Left ventricle myocardium inferior (tissue), 1 donor: ENCODE results near the gene COL18A1. TPM values are rescaled to one million over a fixed set of nuclear protein-coding genes. Genes with fewer than 3 reads are reported as not detected.

Source experiments
- DNase-seq: peaks from one replicate; pipeline ENCODE4 v3.0.0-alpha.2; 2020
- H3K27ac ChIP-seq: fragments of 200-600 bp; replicated peaks from 2 replicates; pipeline ENCODE4 v1.8.0; 2021
- H3K27me3 ChIP-seq: fragments of 200-600 bp; 2 replicates; pipeline ENCODE4 v1.8.0; 2021; ENCODE audit warnings: low read depth
- H3K36me3 ChIP-seq: fragments of 200-600 bp; 2 replicates; pipeline ENCODE4 v1.8.0; 2021
- H3K4me1 ChIP-seq: fragments of 200-600 bp; 2 replicates; pipeline ENCODE4 v1.8.0; 2021
- H3K4me3 ChIP-seq: fragments of 200-600 bp; 2 replicates; pipeline ENCODE4 v1.8.0; 2021; ENCODE audit warnings: mild to moderate bottlenecking, moderate library complexity
- H3K9me3 ChIP-seq: fragments of 200-600 bp; replicated peaks from 2 replicates; pipeline ENCODE4 v1.8.0; 2021
- intact Hi-C: fragments of 100-400 bp; cut with micrococcal nuclease; formaldehyde crosslinking; loops from one replicate; pipeline ENCODE4 v1.11.0; 2022
- total RNA-seq: library from RNA; stranded (reverse); fragmentation: NEBNext Ultra II Directional; extraction: Animal tissue kit (Norgen Biotek cat#: 25700); gene quantifications from one replicate; pipeline ENCODE4 v1.2.1, GENCODE V29; 2021
- TF ChIP-seq, protein P1 (sequence below): fragments of 200-600 bp; IDR thresholded peaks from 2 replicates; pipeline ENCODE4 v1.8.0; 2021; ENCODE audit warnings: antibody characterized with exemption, mild to moderate bottlenecking, borderline replicate concordance
- donor health status: DM: no; HTN: yes; CAD: no; lungs with severe emphysema.

Gene COL18A1
- total RNA-seq, 1 donor from 2014 or later: 66.5 TPM

GRCh38 chr21:45448810-45449657, 44.1 kb downstream of the COL18A1 start:
- Histone ChIP-seq H3K27ac (no peak overlapping the region), H3K36me3 (peaks cover 7% of the 10 kb centered on the region), H3K4me1 (peaks cover 9% of the 10 kb centered on the region), H3K9me3 (peaks cover 11% of the 10 kb centered on the region), H3K27me3 (no peaks in the 10 kb centered on the region), H3K4me3 (no peak overlapping the region)
- TF ChIP-seq, protein P1, sequence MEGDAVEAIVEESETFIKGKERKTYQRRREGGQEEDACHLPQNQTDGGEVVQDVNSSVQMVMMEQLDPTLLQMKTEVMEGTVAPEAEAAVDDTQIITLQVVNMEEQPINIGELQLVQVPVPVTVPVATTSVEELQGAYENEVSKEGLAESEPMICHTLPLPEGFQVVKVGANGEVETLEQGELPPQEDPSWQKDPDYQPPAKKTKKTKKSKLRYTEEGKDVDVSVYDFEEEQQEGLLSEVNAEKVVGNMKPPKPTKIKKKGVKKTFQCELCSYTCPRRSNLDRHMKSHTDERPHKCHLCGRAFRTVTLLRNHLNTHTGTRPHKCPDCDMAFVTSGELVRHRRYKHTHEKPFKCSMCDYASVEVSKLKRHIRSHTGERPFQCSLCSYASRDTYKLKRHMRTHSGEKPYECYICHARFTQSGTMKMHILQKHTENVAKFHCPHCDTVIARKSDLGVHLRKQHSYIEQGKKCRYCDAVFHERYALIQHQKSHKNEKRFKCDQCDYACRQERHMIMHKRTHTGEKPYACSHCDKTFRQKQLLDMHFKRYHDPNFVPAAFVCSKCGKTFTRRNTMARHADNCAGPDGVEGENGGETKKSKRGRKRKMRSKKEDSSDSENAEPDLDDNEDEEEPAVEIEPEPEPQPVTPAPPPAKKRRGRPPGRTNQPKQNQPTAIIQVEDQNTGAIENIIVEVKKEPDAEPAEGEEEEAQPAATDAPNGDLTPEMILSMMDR: no peak
- no peak for DNase-seq
- intact Hi-C loops: loop anchor here (5.0 kb wide), 1 partner anchor 157 kb away; no protein-coding TSS in a partner anchor

DNA sequence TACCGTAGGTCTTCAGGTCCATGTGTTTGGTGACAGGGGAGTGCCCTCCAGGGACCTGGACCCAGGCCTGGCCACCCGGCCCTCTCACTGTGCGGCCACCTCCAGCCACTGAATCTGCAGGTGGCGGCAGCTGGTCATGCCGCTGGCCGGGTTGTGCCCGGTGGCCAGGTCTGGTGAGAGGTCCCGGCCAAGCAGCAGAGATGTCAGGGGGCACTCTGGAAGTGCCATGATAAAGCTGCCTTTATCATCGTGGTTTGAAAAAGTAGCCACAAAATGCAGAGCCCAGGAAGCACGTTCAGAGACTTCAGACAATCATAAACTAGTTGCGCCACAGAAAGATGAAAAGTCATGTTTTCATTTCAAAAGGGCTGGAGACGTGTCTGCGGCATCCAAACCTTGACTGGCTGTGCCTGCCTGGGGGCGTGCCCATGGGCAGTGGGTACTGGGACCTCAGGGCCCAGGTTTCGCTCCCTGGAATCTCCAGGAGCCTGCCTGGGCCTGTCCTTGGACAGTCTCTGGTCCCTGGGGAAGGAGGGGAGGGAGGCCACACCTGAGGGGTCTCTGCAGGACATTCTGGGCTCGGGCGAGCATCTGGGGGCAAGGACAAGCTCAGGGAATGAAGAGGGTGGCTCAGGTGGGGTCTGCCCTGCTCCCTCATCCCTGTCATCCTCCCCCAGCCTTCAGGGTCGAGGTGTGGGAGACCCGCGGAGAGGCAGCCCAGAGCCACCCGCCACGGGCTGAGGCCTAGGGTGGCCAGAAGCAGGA, 44.9 kb downstream of the COL18A1 start:
- Histone ChIP-seq H3K9me3 (peaks cover 11% of the 10 kb centered on the region), H3K27ac (no peak overlapping the region), H3K27me3 (no peaks in the 10 kb centered on the region), H3K4me1 (peaks cover 17% of the 10 kb centered on the region), H3K36me3 (peaks cover 7% of the 10 kb centered on the region), H3K4me3 (no peak overlapping the region)
- intact Hi-C loops: loop anchor here (5.0 kb wide), 1 partner anchor 158 kb away; no protein-coding TSS in a partner anchor
- TF ChIP-seq, protein P1: no peak
- peak; percentile 7 for DNase-seq

DNA sequence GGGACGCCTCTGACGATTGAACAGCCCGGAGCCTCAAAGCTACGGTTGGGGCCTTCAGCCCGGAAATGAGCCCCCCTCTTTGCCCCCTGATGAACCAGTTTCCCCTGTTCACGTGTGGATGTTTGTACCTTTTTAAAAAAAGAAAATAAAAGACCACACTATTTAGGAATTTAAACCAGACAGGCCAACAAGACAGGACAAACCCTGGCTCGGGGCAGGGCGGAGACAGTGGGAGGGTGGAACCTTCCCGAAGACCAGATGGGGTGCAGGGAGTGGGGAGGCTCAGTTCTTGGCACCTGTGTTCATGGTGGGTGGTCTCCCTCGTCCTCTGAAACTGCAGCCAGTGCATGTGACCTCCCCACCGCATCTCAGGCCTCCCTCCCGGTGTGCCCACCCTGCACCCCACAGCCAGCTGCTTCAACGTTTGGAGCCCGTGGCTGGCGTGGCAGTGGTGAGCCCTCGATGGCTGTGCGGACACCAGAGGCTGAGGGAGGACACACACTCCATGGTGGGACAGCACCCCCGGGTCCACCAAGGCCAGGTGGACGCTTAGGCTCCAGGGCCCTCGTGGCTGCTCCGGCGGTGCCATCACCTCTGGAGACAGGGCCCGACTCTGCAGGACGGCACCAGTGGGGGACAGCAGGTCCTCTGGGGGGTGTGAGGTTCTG, 45.6 kb downstream of the COL18A1 start:
- Histone ChIP-seq H3K27me3 (no peaks in the 10 kb centered on the region), H3K27ac (no peak overlapping the region), H3K4me1 (peaks cover 24% of the 10 kb centered on the region), H3K9me3 (peaks cover 11% of the 10 kb centered on the region), H3K4me3 (no peak overlapping the region), H3K36me3 (peaks cover 7% of the 10 kb centered on the region)
- DNase-seq: peak; percentile 9
- TF ChIP-seq, protein P1: no peak
- intact Hi-C loops: no loop called here

DNA sequence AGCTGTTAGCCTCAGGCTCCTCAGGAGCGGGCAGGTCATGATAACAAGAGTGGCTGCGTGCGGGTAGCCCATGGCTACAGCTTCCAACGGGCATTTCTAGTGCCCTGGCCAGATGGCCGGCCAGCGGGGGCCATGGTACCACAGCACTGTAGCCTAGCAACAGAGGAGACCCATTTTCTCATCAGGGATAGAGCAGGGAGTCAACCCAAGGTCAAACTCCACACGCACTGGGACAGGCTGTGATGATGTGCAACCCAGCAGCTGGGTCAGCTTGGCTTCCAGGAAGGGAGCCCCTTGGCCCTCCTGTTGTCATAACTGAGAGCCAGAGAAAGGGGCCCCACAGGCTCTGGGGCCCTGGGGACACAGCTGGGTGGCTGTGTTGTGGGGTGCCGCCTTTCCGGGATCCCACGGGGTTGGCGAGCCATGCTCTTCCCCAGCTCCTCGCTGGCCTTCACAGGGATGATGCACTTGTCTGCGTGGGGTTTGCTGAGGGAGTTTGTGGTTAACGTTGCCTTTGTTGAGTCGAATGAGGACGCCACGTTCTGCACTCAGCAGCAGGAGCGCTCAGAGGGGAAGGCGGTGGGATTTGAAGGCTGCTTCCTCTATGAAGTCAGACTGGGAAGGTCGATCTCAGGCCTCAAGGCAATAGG, 46.3 kb downstream of the COL18A1 start:
- intact Hi-C loops: no loop called here
- no peak overlapping the region for H3K27ac ChIP-seq
- H3K36me3 ChIP-seq: peaks cover 10% of the 10 kb centered on the region
- TF ChIP-seq, protein P1: no peak
- peaks cover 30% of the 10 kb centered on the region for H3K4me1 ChIP-seq
- H3K9me3 ChIP-seq: peaks cover 8% of the 10 kb centered on the region
- DNase-seq: no peak
- H3K4me3 ChIP-seq: no peak overlapping the region
- H3K27me3 ChIP-seq: no peaks in the 10 kb centered on the region

- peaks cover 3% of the 10 kb centered on the region for H3K9me3 ChIP-seq
- intact Hi-C loops: no loop called here
- peaks cover 35% of the 10 kb centered on the region for H3K4me1 ChIP-seq
- H3K27me3 ChIP-seq: no peaks in the 10 kb centered on the region
- TF ChIP-seq, protein P1: no peak
- DNase-seq: no peak
- no peak overlapping the region for H3K27ac ChIP-seq
- peaks cover 12% of the 10 kb centered on the region for H3K36me3 ChIP-seq
- H3K4me3 ChIP-seq: no peak overlapping the region
Observed at GRCh38 chr21:45451771-45452182, 46.8 kb downstream of the COL18A1 start.
